ENCODE results near the gene LTBP1.

Gene LTBP1

DNA sequence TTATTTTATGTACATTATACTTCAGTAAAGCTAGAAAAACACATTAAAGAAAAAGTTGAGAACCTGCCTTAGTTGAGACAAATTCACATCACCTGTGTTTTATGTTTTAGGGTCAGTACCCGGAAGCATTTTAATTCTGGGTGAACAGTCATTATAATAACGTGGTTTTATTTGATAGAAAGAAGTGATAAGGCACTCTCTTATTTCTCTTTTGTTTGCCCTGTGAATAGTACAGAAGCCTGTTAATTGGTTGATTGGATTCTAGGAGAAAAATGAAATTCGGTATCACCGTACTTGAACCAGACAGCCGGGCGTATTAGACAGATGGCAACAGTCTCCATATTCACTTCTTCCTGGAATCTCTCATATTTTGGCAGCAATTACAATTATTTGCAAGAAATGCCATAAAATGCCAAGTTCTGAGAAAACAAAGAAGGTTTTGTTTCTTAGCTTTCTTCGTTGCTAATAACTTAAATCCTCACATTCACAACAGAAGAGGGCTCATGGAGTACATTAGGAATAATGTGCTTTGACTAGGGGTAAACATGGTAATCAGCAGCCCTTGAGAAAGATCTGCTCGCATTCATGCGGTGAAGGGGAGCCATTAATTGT lies 361.0 kb downstream of the LTBP1 start:
- no peak for DNase-seq (ENCODE audit: low spot score)

DNA sequence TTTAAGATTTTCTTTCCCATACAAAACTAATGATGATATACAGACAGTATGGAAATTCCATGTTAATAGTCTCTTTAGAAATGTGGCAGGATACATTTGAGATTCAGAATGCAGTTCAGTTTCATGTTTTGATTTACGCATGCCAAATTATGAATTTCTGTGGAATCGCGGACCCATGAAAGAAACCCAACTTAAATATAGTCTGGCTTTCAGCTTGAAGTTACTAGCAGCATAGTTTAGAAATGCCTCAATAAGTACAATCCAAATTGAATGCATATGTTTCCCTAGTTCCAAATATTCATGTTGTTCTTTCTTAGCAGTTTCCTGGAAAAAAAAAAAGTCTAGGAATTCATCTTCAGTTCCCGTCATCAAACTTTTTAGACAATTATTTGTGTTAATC lies 365.6 kb downstream of the LTBP1 start:
- no peak for DNase-seq (ENCODE audit: low spot score)

DNA sequence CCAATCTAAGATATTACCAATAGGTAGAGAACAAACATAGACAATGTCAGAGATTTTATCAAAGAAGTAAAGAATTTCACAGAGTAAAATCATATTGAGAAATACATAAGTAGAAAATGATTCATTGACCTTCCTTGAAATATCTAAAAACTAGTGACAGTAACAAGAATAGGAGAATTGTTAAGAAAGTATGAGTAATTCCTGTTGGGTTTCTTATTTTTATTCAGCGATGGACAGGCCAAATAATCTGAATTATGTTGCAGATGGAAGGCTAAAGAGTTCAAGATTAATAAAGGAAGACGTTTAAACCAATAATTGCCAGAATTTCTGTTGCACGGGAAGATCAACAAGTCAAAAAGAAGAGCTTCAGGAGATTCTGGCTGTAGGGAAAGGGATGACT lies 366.3 kb downstream of the LTBP1 start:
- DNase-seq (ENCODE audit: low spot score) = no peak

DNA sequence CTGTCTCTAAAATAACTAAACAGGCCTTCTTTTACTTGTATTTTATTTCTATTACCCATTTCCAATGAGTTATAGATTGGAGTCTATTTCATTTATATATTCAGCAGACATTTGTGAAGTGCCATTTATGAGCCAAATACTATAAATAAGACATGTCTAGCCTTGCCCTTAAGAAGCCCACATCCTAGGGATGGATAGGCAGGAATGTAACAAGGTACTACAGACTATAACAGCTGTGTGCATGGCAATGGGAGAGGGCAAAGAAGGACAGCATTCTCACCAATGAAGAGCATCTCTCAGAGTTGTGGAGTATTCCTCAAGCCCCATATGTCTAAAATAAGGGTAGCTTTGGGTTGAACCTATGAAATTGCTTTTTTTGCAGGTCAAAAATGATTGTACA lies 367.8 kb downstream of the LTBP1 start:
- DNase-seq (ENCODE audit: low spot score) = no peak

DNA sequence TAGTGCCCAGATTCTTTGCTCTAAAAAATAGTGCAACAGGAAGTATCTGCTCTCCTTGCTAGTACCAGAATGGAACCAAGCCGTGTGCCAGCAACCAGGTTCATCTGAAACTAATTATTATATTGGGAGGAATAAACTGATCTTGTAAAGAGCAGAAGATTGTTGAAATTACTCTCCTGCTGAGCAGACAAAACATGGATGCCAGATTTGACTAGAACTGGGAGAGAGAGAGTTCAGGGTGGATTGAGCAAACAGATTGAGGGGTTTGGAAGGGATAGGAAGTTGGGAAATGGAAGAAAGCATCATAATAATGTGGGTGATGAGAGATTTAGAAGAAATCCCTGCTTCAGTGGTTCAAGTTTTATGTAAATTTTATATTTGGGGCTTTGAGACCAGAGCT lies 369.6 kb downstream of the LTBP1 start:
- DNase-seq (ENCODE audit: low spot score) = no peak

DNA sequence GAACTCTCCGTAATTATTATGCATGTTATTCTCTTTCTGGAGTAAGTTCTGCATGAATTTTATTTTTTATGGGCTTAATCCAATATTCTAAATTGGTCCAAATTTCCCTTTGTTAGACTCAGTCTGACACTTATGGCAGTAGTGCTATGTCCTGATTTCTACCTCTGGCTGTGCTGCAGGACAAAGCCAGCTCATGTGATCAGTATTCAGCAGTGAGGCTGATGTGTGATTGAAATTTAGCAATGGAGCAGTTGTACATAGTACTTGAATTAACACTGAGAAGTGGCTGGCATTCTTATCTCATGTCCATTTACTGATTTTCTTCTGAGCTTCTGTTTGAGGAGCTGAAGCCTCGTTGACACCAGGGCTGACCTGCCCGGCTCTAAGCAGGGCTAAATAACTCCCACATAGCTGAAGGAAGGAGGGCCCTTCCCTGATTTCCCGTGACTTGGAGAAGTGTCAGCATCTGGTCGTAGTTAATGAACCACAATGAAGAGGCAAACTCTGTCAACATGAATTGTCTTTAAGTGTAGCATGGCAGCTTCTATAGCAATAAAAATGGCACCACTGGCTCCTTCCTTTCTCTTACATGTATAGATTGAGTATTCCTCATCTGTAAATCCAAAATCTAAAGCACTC lies 370.7 kb downstream of the LTBP1 start:
- no peak for DNase-seq (ENCODE audit: low spot score)

DNA sequence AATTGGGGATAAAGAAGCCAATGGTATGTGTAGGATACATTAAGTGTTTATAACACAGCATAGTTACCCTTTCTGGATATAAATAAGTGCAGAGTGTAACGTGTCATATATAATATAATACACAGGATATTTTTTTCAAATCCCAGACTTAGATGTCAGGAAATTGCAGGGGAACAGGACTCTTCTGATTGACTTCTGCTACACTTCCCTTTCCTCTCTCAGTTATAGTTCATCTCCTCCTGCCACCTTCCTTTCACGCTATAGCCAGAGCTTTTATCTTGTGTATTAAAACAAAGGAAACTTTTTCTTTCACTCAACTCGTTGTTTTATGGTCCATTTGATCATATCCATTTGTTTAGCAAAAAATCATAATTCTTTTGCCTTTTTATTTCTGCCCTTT lies 371.7 kb downstream of the LTBP1 start:
- no peak for DNase-seq (ENCODE audit: low spot score)

DNA sequence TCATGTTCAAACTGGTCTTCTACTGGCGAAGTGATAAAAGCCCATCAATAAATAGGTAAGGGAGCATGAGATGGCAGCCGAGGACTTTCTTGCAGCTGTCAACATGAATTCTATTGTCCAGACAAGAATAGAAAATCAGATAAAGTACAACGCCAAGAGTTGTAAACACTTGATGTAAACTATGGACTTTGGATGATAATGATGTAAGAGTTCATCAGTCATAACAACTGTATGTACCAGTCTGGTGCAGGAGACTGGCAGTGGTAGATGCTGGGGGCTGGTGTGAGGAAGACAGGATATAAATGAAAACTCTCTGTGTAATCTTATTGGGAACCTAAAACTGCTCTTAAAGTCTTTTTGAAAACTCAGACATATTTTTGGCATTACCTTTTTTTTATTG lies 373.8 kb downstream of the LTBP1 start:
- no peak for DNase-seq (ENCODE audit: low spot score)

DNA sequence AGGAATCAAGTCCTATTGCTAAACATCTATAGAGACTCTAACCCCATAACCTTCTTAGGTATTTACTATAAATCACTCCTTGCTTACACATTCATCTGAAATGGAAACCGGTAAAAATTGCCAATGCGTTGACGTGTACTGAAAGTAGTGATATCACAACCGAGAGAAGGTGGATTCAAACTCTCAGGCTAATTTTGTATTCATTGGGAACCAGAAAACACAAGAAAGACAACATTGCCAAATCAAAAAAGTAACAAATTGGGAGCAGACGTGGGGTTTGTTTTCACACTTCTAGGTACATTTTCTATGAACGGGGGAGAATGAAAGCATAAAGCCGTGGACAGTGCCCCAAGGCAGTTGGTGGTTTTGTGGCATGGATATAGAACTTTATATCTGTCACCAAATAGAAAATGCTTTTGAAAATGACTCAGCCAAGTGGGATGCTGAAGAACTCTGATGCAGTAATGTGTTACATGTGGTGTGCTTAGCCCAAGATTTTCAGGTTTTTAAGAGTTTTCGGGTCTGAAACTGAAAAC lies 374.6 kb downstream of the LTBP1 start:
- DNase-seq (ENCODE audit: low spot score) = no peak

DNA sequence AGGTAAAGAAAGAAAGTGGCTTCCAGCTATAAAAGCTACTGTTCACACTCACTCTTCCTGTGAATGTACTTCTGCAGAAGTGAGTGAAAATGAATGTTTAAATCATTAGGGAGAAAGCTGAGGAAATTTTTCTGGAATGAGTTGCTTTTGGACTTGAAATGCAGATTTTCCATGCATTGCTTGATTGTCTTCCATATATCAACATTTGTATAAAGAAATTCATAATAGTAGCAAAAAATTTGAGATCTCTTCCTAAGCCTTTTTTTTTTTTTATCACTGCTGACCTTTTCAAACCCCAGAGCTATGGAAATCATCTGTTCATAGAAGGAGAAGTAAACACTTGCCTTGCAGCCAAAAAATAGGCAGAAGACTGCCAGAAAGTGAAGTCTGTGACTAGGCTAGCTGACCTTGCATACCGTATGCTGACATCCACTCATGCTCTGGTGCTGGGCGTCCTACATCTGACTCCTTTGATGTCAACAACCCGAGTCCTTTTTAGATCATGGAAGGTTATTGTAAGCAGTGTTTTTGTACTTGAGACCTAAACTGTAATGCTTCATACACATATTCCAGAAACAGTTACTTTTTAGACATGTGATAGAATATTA lies 375.2 kb downstream of the LTBP1 start:
- DNase-seq (ENCODE audit: low spot score) = no peak

DNA sequence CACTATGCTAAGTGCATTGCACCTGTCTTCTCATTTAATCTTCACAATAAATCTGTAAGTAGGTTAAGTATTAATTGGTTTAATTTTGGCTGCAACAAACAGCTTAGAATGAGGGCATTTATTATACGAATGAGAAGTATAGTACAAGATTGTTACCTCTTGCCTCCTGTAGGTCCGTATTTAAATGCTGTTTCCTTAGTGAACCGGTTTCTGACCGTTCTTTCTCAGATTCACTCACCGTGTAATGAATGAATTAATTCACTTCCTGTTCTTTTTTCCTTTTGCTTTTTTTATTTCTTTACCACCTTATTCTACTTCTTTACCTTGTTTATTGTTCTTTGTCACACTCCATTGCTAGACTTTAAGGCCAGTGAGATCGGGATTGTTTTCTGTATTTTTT lies 375.9 kb downstream of the LTBP1 start:
- DNase-seq (ENCODE audit: low spot score) = no peak

DNA sequence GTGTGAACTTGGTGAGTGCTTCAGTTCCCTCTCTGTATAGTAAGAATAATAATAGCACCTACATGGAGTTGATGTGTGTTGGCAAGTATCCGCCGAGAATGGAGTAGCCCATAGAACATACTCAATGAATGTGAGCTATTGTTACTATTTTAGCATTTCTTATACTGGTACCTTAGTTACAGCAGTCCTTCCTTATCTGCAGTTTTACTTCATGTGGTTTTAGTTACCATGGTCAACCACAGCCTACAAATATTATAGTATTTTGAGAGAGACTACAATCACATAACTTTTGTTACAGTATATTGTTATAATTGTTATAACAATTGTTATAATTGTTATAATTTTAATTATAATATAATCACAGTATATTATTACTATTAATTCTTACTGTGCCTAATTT lies 377.2 kb downstream of the LTBP1 start:
- no peak for DNase-seq (ENCODE audit: low spot score)

DNA sequence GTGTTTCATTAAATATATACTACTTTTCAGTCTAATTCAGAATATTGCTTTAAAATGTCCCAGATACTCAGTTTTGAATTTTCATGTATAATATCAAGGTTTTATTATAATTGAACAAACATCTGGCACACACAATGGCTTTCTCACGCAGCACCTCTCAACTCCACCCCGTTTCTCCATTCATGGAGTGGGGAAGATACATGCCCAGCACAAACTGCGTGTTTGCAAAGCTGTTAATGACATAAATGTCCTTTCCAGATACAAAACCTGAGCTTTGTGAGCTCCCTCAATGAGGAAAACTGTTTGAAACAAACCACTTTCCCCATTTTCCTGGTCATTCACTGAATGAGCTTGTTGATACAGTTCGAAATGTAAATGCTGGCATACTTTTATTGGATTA lies 379.3 kb downstream of the LTBP1 start:
- DNase-seq (ENCODE audit: low spot score) = no peak

DNA sequence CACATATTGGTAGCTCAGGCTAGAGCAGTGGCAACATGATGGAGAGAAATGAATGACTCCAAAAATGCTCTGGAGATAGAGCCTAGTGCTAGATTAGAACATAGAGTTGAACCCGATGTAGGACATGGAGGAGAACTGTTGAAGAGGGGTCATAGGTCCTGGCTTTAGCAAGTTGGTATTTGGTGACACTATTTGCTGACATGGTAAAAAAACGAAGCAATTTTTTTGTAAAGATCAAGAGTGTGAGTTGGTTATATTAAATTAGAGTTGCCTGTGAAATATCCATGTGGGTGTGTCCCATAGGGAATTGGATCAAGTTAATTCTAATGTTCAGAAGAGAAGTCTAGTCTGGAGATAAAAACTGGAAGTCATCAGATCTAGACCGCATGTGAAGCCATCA lies 386.7 kb downstream of the LTBP1 start:
- no peak for DNase-seq (ENCODE audit: low spot score)

DNA sequence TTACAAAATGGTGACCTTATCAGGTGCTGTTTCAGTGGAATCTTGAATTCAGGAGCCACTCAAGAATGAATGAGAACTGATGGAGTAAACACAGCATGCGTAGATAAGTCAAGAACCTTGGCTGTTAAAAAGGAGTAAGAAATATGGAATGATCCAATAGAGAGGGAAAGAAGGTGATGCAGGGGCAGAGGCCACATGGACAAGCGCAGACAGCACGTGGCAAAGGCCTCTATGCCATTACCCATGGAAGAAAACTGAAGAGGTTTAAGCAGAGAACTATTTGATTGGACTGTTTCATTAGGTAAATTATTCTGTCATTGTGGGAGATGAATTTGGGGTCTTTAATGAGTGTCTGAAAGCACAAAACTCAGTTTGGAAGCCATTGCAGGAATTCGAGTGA lies 387.3 kb downstream of the LTBP1 start:
- no peak for DNase-seq (ENCODE audit: low spot score)

DNA sequence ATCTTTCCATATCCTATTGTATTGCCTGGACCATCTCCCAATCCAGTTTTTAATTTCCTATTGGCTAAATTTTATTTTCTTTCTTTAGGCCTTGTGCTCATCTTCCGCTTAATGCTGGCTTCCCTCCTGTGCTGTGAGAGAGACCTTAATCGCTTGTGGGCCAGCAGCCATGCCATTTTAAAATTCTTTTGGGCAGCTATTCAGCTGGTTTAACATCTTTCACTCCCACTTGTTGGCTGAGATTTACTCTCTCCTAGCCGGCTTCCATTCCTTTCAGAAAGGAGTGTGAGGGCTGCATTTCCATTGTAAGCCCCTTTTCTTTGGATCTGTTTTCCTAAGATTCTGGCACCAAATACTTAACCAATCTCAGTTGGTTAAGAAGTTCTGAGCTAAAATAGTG lies 388.8 kb downstream of the LTBP1 start:
- DNase-seq (ENCODE audit: low spot score) = no peak

DNA sequence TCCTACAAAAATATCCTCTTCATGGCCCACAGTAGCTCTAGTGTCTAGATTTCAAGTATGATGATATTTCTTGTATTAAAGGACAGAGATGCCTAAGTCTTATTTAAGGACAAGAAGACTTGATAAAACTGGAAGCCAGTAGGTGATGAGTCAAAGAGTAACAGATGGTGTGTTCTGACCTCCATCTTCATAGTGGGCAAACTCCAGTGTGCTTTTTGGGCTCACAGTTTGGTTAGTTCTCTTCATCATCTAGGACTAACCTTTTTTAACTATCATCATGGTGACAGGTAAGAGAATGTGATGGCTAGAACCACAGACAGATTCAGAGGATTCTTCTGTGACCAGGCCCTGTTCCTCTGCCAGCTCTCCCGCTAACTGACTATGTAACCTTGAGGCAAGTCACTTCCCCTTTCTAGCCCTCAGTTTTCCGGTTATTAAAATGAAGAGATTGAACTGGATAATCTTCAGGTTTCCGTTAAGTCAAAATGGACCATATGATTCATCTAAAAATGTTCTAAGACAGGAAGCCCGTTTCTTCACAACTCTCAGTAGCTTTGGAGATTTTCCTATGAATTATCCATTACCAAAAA lies 389.4 kb downstream of the LTBP1 start:
- DNase-seq (ENCODE audit: low spot score) = peak; percentile 11

DNA sequence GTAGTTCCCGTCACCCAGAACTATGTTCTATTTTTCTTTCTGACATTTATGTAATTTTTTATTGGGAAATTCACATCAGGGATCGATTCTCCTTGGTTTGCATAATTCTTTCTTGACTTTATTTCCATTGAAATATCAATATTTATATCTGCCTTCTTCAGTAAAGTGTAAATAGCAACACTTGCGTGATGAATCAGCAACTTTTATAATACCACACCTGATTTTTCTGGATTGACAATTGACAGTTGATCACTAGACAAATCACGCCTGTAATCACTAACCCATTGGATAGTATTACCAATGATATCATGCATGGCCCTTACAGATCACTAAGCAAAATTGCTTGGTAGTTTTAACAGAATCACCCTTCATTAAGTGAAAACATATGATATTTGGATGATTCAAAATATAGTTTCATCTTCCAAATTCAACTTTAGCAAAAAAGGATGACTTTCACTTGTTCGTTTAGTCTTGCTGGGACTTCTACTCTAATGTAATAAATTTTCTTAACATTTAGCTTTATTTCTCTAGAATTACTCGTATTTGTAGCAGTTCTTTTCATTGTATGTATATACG lies 390.7 kb downstream of the LTBP1 start:
- DNase-seq (ENCODE audit: low spot score) = no peak

DNA sequence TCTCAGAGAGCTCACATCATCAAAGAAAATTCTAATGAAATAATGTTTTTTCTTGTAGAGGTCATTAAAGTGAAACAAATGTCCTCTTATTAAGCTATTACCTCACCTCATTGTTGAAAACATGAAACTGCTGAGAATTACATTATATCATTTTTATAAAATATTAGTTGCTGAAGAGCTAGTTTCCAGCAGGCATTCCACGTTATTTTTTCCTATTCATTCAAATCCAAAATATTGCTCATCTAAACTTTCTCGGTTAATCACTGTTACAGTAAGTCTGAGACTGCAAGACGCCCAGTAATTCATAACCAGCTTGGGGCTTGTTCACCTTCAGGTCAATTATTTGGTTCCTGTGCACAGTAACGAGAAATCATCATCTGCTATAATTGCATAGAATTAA lies 391.2 kb downstream of the LTBP1 start:
- DNase-seq (ENCODE audit: low spot score) = no peak

DNA sequence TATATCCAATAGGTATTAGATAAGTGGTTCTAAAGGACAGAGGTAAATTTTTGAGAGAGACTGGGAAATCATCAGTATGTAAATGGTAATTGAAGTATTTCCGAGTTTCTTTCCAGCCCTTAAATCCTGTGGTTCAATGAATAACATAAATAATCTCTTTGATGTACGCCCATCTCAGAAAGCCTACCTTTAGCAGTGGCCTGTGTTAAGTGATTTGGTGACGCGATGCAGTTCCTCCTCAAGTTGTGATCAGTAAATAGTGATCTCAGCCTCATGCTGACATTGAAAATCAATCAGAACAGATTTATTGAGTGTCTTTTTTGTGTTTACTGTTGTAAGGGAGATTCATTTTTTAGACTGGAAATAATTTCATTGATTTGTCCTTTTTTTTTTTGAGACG lies 392.5 kb downstream of the LTBP1 start:
- DNase-seq (ENCODE audit: low spot score) = no peak

DNA sequence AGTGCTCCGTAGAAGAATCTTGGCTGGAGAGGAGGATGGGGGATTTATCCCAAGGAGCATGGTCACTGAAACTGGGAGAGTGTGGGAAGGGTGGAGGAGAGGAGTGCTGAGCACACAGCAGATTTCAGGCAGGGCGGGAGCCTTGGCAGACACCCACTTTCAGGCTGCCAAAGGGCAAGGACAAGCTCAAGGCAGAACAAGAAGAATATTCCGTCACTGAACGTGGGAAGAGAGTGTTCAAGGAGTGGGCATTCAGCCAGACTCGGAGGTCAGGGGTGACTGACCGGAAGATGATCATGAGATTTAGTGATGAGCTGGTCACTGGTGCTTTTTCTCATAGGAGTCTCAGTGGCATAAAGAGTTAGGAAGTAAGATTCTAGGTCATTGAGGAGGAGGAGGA lies 393.5 kb downstream of the LTBP1 start:
- DNase-seq (ENCODE audit: low spot score) = no peak

DNA sequence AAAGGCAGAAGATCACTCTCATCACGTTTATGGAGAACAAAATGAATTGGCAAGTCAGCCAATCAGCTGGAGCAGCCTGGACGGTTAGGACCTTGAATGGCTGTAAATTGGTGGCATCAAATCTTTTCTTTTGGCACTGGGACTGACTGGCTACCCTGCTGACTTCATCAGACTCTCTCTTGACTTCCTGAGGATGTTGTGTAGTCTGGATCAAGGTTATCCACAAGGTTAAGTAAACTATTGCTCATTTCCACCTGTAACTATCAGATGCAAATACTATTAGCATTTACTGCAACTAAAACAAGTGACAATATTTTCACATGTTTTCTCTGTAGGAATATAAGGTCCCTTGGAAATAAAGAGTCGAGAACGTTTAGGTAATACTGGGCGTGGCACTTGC lies 395.4 kb downstream of the LTBP1 start:
- DNase-seq (ENCODE audit: low spot score) = no peak

DNA sequence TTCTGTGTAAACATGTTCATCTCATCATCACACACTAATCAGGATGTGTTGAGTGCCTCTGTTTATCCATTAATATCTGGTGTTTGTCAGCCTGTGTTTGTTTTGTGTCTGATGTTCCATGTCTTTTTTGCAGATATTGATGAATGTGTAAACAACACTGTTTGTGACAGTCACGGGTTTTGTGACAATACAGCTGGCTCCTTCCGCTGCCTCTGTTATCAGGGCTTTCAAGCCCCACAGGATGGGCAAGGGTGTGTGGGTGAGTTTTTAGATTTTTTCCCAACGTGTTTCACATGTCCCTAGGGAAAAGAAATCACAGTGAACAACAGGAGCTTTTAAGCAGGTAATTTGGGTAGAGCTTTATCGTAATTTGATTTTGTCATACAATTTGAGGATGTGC lies 396.0 kb downstream of the LTBP1 start:
- DNase-seq (ENCODE audit: low spot score) = no peak
